GM12891 (cell line): ENCODE results near the gene DLG4. TPM values are rescaled to one million over a fixed set of nuclear protein-coding genes. Genes with fewer than 3 reads are reported as not detected.

Experiments used
- DNase-seq: peaks from one replicate; pipeline ENCODE4 v3.0.0; 2011; ENCODE audit warnings: low spot score; ENCODE audit not compliant: insufficient read length
- FAIRE-seq: peaks from 2 replicates; lab custom pipeline; 2011; peaks lifted over from hg19 to GRCh38; lab: Jason Lieb, UNC
- PAX5 ChIP-seq: IDR thresholded peaks from 2 replicates; pipeline ENCODE4 v1.6.1; 2011; ENCODE audit warnings: low read length, moderate library complexity, mild to moderate bottlenecking; ENCODE audit not compliant: insufficient read depth, severe bottlenecking
- POLR2A ChIP-seq: IDR thresholded peaks from 2 replicates; pipeline ENCODE4 v1.6.1; 2011; ENCODE audit warnings: low read depth, low read length, control low read depth
- POLR2AphosphoS5 ChIP-seq: IDR thresholded peaks from 2 replicates; pipeline ENCODE4 v1.6.1; 2011; ENCODE audit warnings: low read depth, low read length, control low read depth
- POU2F2 ChIP-seq: IDR thresholded peaks from 2 replicates; pipeline ENCODE4 v1.6.1; 2011; ENCODE audit warnings: low read depth, mild to moderate bottlenecking, control low read depth, low read length, moderate library complexity
- SPI1 ChIP-seq: IDR thresholded peaks from 2 replicates; pipeline ENCODE4 v1.6.1; 2011; ENCODE audit warnings: low read depth, low read length, control low read depth
- TAF1 ChIP-seq: IDR thresholded peaks from 2 replicates; pipeline ENCODE4 v1.6.1; 2011; ENCODE audit warnings: low read depth, low read length, control low read depth
- polyA plus RNA-seq: library from polyadenylated mRNA; unstranded; fragments of >200 nt; gene quantifications from one replicate; pipeline ENCODE4 v1.2.1, GENCODE V29; 2012; ENCODE audit warnings: low read depth, missing spikeins, inconsistent platforms; ENCODE audit not compliant: missing spikeins

The DLG4 gene
- polyA plus RNA-seq = 8.3 TPM

GRCh38 chr17:7219812-7220592, at the start of gene DLG4, which contains the start of gene ACADVL:
DLG4 (minus strand) TSS chr17:7219836.
ACADVL (plus strand) TSS chr17:7219938; CDS start chr17:7219985, 47 bp downstream.
- TF ChIP-seq SPI1 = 0 out of 2 replicates have a peak, but pooled peaks have one; percentile 7
- no peak for TF ChIP-seq PAX5
- no peak for TF ChIP-seq POU2F2
- TF ChIP-seq TAF1 = peak; percentile 67; the same call in 1 of the 2 replicates
- peak; percentile 60; the same call in 1 of the 2 replicates for TF ChIP-seq POLR2AphosphoS5
- peak; percentile 76 for TF ChIP-seq POLR2A
- FAIRE-seq (peak; percentile 97), DNase-seq (peak; percentile 87)

- DNase-seq (no peak), FAIRE-seq (no peak)
- no peak for TF ChIP-seq SPI1
- TF ChIP-seq POU2F2 = no peak
- no peak for TF ChIP-seq POLR2AphosphoS5
- no peak for TF ChIP-seq TAF1
- no peak for TF ChIP-seq POLR2A
- no peak for TF ChIP-seq PAX5
These were observed 47.1 kb upstream of the DLG4 start for GRCh38 chr17:7266784-7267183.

GRCh38 chr17:7263801-7264078, 44.1 kb upstream of the DLG4 start:
- no peak for DNase-seq
- TF ChIP-seq TAF1 = no peak
- TF ChIP-seq POU2F2 = no peak
- TF ChIP-seq POLR2A = no peak
- TF ChIP-seq POLR2AphosphoS5 = no peak
- TF ChIP-seq SPI1 = no peak
- TF ChIP-seq PAX5 = no peak
- no peak for FAIRE-seq

GRCh38 chr17:7262935-7263800, 43.5 kb upstream of the DLG4 start:
- DNase-seq (no peak), FAIRE-seq (no peak)
- TF ChIP-seq POU2F2 (no peak), POLR2A (no peak), TAF1 (no peak), POLR2AphosphoS5 (no peak), SPI1 (no peak), PAX5 (no peak)

- DNase-seq (no peak), FAIRE-seq (no peak)
- no peak for TF ChIP-seq PAX5
- TF ChIP-seq SPI1 = no peak
- no peak for TF ChIP-seq TAF1
- no peak for TF ChIP-seq POLR2AphosphoS5
- TF ChIP-seq POLR2A = no peak
These were observed 42.7 kb upstream of the DLG4 start, which contains the start of gene CLDN7 for GRCh38 chr17:7262192-7262934. CLDN7 (minus strand) TSS chr17:7262478; CDS start chr17:7262043, 435 bp downstream.

GRCh38 chr17:7261379-7262191, 41.9 kb upstream of the DLG4 start:
- DNase-seq (peak; percentile 64), FAIRE-seq (peak; percentile 77)
- no peak for TF ChIP-seq SPI1
- no peak for TF ChIP-seq POLR2AphosphoS5
- TF ChIP-seq POLR2A = no peak
- no peak for TF ChIP-seq PAX5
- TF ChIP-seq TAF1 = no peak
- TF ChIP-seq POU2F2 = no peak

- TF ChIP-seq POLR2A = no peak
- TF ChIP-seq POLR2AphosphoS5 = no peak; the same call in 1 of the 2 replicates
- TF ChIP-seq SPI1 = no peak
- 0 out of 2 replicates have a peak, but pooled peaks have one; percentile 1 for TF ChIP-seq POU2F2
- FAIRE-seq (peak; percentile 76), DNase-seq (peak; percentile 79)
These were observed 41.2 kb upstream of the DLG4 start for GRCh38 chr17:7260651-7261378.
